HepG2 (cell line): ENCODE data around the gene SLC17A9. TPM values are rescaled to one million over a fixed set of nuclear protein-coding genes. Genes with fewer than 3 reads are reported as not detected.

Source experiments
- ARID2 ChIP-seq: sonication (generic); formaldehyde crosslinking; IDR thresholded peaks from 2 replicates; pipeline ENCODE4 v1.8.1; 2022; ENCODE audit warnings: mild to moderate bottlenecking, missing genetic modification reagents, borderline replicate concordance
- ASH2L ChIP-seq: fragments of 300-600, 200-600 bp; sonication (generic); IDR thresholded peaks from 2 replicates; pipeline ENCODE4 v1.7.0; 2017; ENCODE audit warnings: low read depth, mild to moderate bottlenecking, moderate library complexity, mixed read lengths, low read length; ENCODE audit not compliant: insufficient read length
- ATRX ChIP-seq: sonication (generic); formaldehyde crosslinking; IDR thresholded peaks from 2 replicates; pipeline ENCODE4 v1.4.0; 2020; ENCODE audit warnings: missing genetic modification reagents, borderline replicate concordance
- CREM ChIP-seq, 2 experiments: sonication (generic) in 1 of 2; formaldehyde crosslinking in 1 of 2; IDR thresholded peaks; 2 replicates each; pipeline versions ENCODE4 v1.4.0 to v1.6.1; 2016 to 2020; ENCODE audit warnings: antibody characterized with exemption in 1 of 2, mild to moderate bottlenecking in 1 of 2, missing genetic modification reagents in 1 of 2
- CSRNP1 ChIP-seq: sonication (generic); formaldehyde crosslinking; IDR thresholded peaks from 2 replicates; pipeline ENCODE4 v1.8.1; 2023; ENCODE audit warnings: mild to moderate bottlenecking, missing genetic modification reagents
- DNMT1 ChIP-seq: sonication (generic); formaldehyde crosslinking; IDR thresholded peaks from 2 replicates; pipeline ENCODE4 v1.5.1; 2020; ENCODE audit warnings: mild to moderate bottlenecking, missing genetic modification reagents
- ELF4 ChIP-seq: sonication (generic); formaldehyde crosslinking; IDR thresholded peaks from 2 replicates; pipeline ENCODE4 v1.5.0; 2020; ENCODE audit warnings: missing genetic modification reagents, mild to moderate bottlenecking, moderate library complexity, borderline replicate concordance
- HNRNPH1 ChIP-seq: fragments of 200-400 bp; formaldehyde crosslinking; optimal IDR thresholded peaks from 2 replicates; pipeline ENCODE3; 2017; ENCODE audit warnings: mild to moderate bottlenecking, low read depth, low read length
- KDM5B ChIP-seq: sonication (generic); formaldehyde crosslinking; IDR thresholded peaks from 2 replicates; pipeline ENCODE4 v1.4.0; 2020; ENCODE audit warnings: missing genetic modification reagents, mild to moderate bottlenecking, borderline replicate concordance
- RFX1 ChIP-seq: fragments of 450-650 bp; IDR thresholded peaks from 2 replicates; pipeline ENCODE4 v1.6.1; 2017
- SP4 ChIP-seq: sonication (generic); formaldehyde crosslinking; IDR thresholded peaks from 2 replicates; pipeline ENCODE4 v1.8.1; 2023; ENCODE audit warnings: mild to moderate bottlenecking, missing genetic modification reagents
- TEAD3 ChIP-seq: optimal IDR thresholded peaks from 2 replicates; pipeline ENCODE3; 2016; ENCODE audit warnings: borderline replicate concordance
- TFE3 ChIP-seq: IDR thresholded peaks from 2 replicates; pipeline ENCODE4 v1.6.1; 2016
- ZBED4 ChIP-seq: sonication (generic); formaldehyde crosslinking; IDR thresholded peaks from 2 replicates; pipeline ENCODE4 v1.4.0; 2020; ENCODE audit warnings: missing genetic modification reagents, borderline replicate concordance
- ZNF883 ChIP-seq: sonication (generic); formaldehyde crosslinking; IDR thresholded peaks from 2 replicates; pipeline ENCODE4 v1.5.1; 2020; ENCODE audit warnings: mild to moderate bottlenecking, missing genetic modification reagents; ENCODE audit errors: not compliant biosample characterization
- polyA plus RNA-seq, 8 experiments: library from polyadenylated mRNA; depleted of rRNA in 3 of 8; stranded (reverse) in 7 of 8; unstranded in 1 of 8; fragments of >200 nt; fragmentation: Illumina TruSeq in 4 of 8; extraction: Trizol in 4 of 8; gene quantifications; 2 replicates each; pipeline versions ENCODE4 v1.2.1 to v1.2.3, GENCODE V29; 2011 to 2016; ENCODE audit warnings: low read depth in 4 of 8, missing spikeins in 1 of 8, mixed read lengths in 1 of 8; ENCODE audit not compliant: insufficient read depth in 1 of 8
- total RNA-seq, 5 experiments: library from RNA; depleted of rRNA; stranded (reverse); fragments of >200 nt; fragmentation: Illumina TruSeq; extraction: Trizol; gene quantifications; 2 replicates each; pipeline ENCODE4 v1.2.3, GENCODE V29; 2016; ENCODE audit warnings: low read depth in 1 of 5

The SLC17A9 gene
- total and polyA plus RNA-seq, 2 of the 13 experiments (the other 11 are each of a cell fraction or from before 2014, with no cell fraction given), result 110 to 191 TPM

- TF ChIP-seq ATRX (peak; percentile 17; the same call in 1 of the 2 replicates), ZBED4 (CRISPR knock-in tag) (peak; percentile 94), KDM5B (CRISPR knock-in tag) (peak; percentile 99), CSRNP1 (peak; percentile 82; the same call in 1 of the 2 replicates), ASH2L (peak; percentile 45), TEAD3 (CRISPR knock-in tag) (peak; percentile 45), ZNF883 (CRISPR knock-in tag) (peak; percentile 99), TFE3 (CRISPR knock-in tag) (peak; percentile 97), CREM (IDR thresholded peaks at IDR 0.05) (peak; percentile 46), CREM (CRISPR knock-in tag; IDR thresholded peaks at IDR 0.05) (no peak; the same call in 1 of the 2 replicates), SP4 (CRISPR knock-in tag) (peak; percentile 81), HNRNPH1 (peak; percentile 67), ELF4 (CRISPR knock-in tag) (peak; percentile 92; the same call in 1 of the 2 replicates), RFX1 (no peak), DNMT1 (0 out of 2 replicates have a peak, but pooled peaks have one; percentile 40), ARID2 (CRISPR knock-in tag) (peak; percentile 19; the same call in 1 of the 2 replicates)
- TF ChIP-seq, all 625 proteins: peak for 449
Observed at GRCh38 chr20:62953839-62954703, 1.6 kb downstream of the SLC17A9 start (continued).
